Fibroblast of gingiva (primary cell): ENCODE measurements around the gene SLC2A4.
A peak's percentile ranks its signal among the peaks of the same experiment; 100 is the strongest.
"Not testable (repeated sequence)": the region's sequence is repeated elsewhere in the genome, so short reads cannot be mapped to it uniquely, and the experiment has no call there.

Experiments used
- DNase-seq: peaks from one replicate; pipeline ENCODE4 v3.0.0-alpha.2; 2011; ENCODE audit warnings: low read depth

The SLC2A4 gene

DNA sequence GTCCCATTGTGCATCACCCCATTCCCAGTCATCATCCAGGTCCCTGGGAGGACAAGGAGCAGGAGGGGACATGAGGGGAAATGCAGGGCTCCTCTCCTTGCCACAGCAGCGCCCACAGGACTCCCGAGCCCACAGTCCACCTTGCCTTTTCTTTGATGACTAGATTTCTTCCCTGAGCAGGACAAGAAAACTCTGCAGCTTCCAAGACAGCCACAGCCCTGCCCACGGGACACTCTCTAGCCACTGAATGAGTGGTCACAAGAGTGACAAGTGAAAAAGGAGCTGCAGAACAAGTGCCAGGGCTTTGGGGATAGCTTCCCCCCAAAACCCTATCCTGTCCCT lies 42.9 kb downstream of the SLC2A4 start:
- DNase-seq = no peak

DNA sequence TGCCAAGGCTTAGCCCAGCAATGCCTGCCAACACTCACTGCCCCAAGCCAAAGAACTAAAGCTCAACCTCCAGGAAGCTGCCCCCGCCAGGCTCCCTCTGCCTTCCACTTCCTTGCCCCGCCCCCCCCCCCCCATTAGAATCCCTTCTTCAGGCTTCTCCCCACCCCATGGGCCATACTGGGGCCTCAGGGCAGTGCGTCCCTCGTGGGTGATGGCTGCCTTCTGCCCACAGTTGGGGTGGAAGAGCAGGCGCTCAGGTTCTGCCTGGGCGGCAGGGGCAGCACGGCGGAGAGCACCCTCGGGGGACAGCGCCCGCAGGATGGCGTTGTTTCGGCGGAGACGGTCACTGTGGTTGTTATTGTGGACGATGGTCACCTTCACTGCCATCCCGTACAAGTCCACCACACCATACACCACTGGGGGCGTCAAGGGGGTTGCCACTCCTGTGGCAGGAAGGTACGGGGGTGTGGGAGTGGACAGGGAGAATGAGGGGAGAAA lies 43.6 kb downstream of the SLC2A4 start:
- DNase-seq = no peak

DNA sequence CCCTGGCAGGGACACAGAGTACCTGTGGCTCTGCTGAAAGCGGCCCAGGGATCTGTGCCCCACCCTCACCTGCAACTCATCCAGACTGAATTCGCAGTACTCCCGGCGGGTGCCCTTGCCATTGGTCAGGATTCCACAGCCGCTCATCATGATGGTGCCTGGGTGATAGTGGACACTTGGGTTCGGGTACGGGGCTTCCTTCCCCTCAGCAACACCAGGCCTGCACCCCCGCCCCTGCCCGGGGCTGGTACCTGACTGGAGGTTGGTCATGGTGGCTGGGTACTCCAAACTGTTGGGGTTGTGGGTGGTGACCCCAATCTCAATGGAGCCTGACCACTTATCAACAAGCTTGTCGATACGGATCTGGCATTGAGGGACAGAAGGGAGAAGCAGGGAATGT lies 44.7 kb downstream of the SLC2A4 start:
- no peak for DNase-seq

GRCh38 chr17:7327056-7327455 lies 45.5 kb downstream of the SLC2A4 start:
- DNase-seq = no peak

GRCh38 chr17:7327501-7327900 lies 46.0 kb downstream of the SLC2A4 start:
- no peak for DNase-seq

DNA sequence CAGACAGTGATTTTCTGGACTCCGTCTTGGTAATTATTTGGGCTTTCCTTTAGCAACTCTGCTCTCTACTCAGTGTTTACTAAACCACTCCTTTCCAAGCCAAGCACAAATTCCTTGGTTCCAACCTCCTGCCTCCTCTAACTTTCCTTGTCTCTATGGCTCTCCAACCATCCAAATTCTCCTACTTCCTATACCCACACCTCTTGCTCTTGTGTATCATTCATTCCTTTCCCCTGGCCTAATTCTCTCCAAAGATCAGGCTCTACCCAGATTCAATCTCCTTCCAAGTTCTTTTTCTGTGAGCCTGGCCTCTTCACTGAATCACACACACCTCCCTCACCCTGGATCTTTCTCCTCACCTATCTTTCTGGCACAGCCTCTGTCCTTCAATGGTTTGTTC lies 46.5 kb downstream of the SLC2A4 start:
- DNase-seq = no peak

GRCh38 chr17:7328840-7329373 lies 47.4 kb downstream of the SLC2A4 start, which contains the start of gene NEURL4:
Gene NEURL4 (minus strand): TSS chr17:7329335. CDS start chr17:7329312, 23 bp downstream.
- no peak for DNase-seq

DNA sequence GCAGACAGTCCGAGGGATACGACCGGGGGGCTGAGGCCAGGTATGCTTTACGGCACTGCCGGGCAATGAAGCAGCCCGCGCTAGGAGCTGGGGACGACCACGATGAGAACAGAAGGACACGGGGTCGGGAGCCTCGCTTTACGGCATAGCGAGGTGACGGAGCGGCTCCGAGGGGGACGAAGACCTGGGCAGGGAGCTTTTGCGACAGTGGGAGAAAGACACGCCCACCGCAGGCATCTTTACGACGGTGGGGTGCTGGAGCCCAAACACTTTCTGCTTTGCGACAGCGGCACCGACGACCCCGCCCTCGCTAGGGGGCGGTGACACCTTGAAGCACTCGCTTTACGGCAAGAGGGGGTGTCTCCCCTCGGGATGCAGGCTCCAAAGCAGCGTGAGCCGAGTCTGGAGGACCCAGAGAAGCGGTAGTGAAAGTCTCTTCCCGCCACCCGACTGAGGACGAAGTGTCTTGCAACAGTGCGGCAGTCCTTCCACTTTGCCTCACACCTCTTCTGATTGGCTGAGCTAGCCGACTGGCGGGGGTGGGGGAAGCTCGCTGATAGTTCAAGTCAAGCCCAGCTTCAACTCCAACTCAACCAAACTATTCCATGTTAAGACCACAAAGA lies 48.0 kb downstream of the SLC2A4 start:
- DNase-seq = peak; percentile 100

DNA sequence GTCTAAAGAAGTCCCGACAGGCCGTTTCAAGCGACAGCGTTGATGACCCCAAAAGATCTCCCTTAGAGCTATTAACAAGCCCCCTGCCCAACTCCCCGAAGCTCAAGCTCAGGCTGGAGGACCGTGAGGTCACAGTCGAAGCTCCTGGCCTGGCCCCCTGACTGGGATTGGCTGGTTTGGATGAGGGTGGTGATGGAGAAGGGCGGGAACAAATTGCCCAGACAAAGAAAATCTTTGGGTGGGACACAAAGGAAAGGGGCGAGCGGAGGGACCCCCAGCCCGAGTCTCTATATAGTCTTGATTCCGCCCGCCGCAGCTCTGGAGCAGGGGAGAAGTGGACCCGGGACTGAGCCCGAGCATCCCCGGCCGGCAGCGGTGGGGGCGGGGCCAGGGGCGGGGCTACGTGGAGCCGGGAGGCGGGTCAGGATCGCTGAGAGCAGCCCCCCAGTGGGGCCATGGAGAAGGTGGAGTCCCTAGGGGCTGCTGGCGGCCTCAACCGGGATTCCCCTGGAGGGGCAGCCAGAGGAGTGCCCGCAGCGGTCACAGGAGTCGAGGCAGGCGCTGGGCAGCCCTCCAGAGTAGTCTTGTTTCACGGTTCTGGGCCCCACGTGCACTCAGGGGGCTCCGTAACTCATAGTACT lies 48.6 kb downstream of the SLC2A4 start:
- DNase-seq = peak; percentile 68

DNA sequence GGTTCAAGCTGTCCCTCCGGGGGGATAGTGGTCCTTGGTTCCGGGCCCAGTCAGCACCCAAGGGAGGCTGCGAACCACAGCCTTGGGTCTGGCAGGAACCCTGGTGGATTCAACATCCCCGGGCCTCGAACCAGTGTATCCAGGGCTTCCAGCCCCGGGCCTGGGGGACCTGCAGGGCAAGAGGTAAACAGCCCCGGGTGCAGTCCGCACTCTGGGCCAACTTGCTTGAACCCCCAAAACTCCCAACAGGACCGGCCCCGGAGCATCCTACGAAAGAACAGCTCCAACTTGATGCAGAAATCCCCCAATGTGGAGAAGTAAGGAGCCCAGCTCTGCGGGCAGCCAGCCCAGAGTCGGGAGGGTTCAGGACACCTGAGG lies 49.1 kb downstream of the SLC2A4 start:
- no peak for DNase-seq

DNA sequence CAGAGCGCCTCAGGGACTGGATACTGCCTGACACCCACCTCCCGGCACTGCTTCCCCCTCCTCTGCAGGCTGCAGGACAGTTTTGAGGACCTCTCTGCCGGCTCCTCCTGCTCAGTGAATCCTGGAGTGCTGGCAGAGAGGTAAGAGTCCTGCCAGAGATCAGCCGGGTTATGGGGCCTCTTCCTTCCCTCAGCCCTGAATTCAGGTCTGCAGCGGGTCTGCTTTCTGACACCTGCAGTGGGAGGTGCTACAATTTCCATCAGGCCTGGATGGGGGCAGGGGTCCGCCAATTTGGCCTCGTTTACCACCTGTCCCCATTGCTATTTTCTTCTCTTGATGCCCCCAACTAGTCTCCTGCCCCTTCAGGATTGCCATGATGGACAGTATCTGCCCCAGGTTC lies 50.6 kb downstream of the SLC2A4 start:
- no peak for DNase-seq

GRCh38 chr17:7332600-7333069 lies 51.1 kb downstream of the SLC2A4 start:
- DNase-seq = not testable (repeated sequence)

- no peak for DNase-seq
These were observed 53.5 kb downstream of the SLC2A4 start for GRCh38 chr17:7334938-7335538.

GRCh38 chr17:7335765-7336164 lies 54.2 kb downstream of the SLC2A4 start:
- not testable (repeated sequence) for DNase-seq

- no peak for DNase-seq
These were observed 55.0 kb downstream of the SLC2A4 start, which contains the start of gene ACAP1 for GRCh38 chr17:7336240-7337175. Gene ACAP1 (plus strand): TSS chr17:7336529. CDS start chr17:7336735, 206 bp downstream.

DNA sequence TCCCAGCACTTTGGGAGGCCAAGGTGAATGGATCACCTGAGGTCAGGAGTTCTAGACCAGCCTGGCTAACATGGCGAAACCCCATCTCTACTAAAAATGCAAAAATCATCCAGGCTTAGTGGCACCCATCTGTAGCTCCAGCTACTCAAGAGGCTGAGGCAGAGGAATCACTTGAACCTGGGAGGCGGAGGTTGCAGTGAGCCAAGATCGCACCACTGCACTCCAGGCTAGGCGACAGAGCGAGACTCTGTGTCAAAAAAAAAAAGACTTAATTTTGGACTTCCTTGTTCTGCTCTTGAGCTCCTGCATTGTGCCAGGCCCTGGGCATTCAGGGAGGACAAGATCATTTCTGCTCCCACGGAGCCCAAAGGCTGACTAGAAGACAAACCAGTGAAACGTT lies 56.1 kb downstream of the SLC2A4 start:
- not testable (repeated sequence) for DNase-seq
